ENCODE data around the gene ASGR1. TPM values are rescaled to one million over a fixed set of nuclear protein-coding genes. Genes with fewer than 3 reads are reported as not detected.

The ASGR1 gene
- total and polyA plus RNA-seq, 12 donors, result 0.32 to 1.2 (median 0.58) TPM; not detected in 2

GRCh38 chr17:7225711-7226331 is 46.7 kb upstream of the ASGR1 start:
- Histone ChIP-seq H3K27ac (peak overlapping the region in 5 of 10 donors; percentile 1 to 46 (median 20)), H3K4me3 (no peak overlapping the region), H3K4me1 (peaks cover 3 to 50% (median 25%) of the 10 kb centered on the region in 9 donors), H3K36me3 (peaks cover 0 to 100% (median 50%) of the 10 kb centered on the region in 9 donors), H3K9me3 (no peaks in the 10 kb centered on the region), H3K27me3 (no peaks in the 10 kb centered on the region)
- 75 to 77% methylated on average over 21 of the region's 21 CpGs for WGBS, 2 donors
- intact Hi-C loops (cut with DNase I), result no loop called here
- peak in 1 of 2 donors; percentile 30 for DNase-seq
- no peak for TF ChIP-seq CTCF (IDR thresholded peaks at IDR 0.05)
- ATAC-seq, result peak in 7 of 8 donors; percentile 4 to 66 (median 52)

- peak in 1 of 2 donors; percentile 4 for DNase-seq
- ATAC-seq, result no peak
Observed at GRCh38 chr17:7224661-7225111, 45.5 kb upstream of the ASGR1 start.

GRCh38 chr17:7224110-7224509 is 44.9 kb upstream of the ASGR1 start:
- peak overlapping the region in 3 of 10 donors; percentile 7 to 15 (median 13) for H3K27ac ChIP-seq
- TF ChIP-seq CTCF (IDR thresholded peaks at IDR 0.05), result no peak

More at GRCh38 chr17:7224661-7225111, 45.5 kb upstream of the ASGR1 start:
- H3K27me3 ChIP-seq, result no peaks in the 10 kb centered on the region
- peak overlapping the region in 3 of 10 donors; percentile 44 to 65 (median 46) for H3K27ac ChIP-seq
- peaks cover 0 to 90% (median 42%) of the 10 kb centered on the region in 9 donors for H3K36me3 ChIP-seq
- H3K9me3 ChIP-seq, result no peaks in the 10 kb centered on the region
- WGBS, 2 donors, result 52 to 62% methylated on average over 15 of the region's 15 CpGs
- no peak overlapping the region for H3K4me3 ChIP-seq
- TF ChIP-seq CTCF (IDR thresholded peaks at IDR 0.05), result no peak
- peaks cover 3 to 55% (median 30%) of the 10 kb centered on the region in 9 donors for H3K4me1 ChIP-seq
- intact Hi-C loops (cut with DNase I), result no loop called here

GRCh38 chr17:7223375-7223774 is 44.2 kb upstream of the ASGR1 start:
- WGBS, 2 donors, result 78 to 82% methylated on average over 4 of the region's 4 CpGs

More at GRCh38 chr17:7224110-7224509, 44.9 kb upstream of the ASGR1 start:
- DNase-seq (peak in 1 of 2 donors; percentile 3), ATAC-seq (no peak)
- WGBS, 2 donors, result 72 to 73% methylated on average over 10 of the region's 10 CpGs
- Histone ChIP-seq H3K36me3 (peaks cover 0 to 84% (median 38%) of the 10 kb centered on the region in 9 donors), H3K4me1 (peaks cover 6 to 60% (median 30%) of the 10 kb centered on the region in 9 donors), H3K4me3 (no peak overlapping the region), H3K9me3 (no peaks in the 10 kb centered on the region), H3K27me3 (no peaks in the 10 kb centered on the region)
- intact Hi-C loops (cut with DNase I), result no loop called here

More at GRCh38 chr17:7223375-7223774, 44.2 kb upstream of the ASGR1 start:
- Histone ChIP-seq H3K9me3 (no peaks in the 10 kb centered on the region), H3K27ac (peak overlapping the region in 2 of 10 donors; percentile 7 to 48), H3K36me3 (peaks cover 0 to 77% (median 33%) of the 10 kb centered on the region in 9 donors), H3K27me3 (no peaks in the 10 kb centered on the region), H3K4me3 (no peak overlapping the region), H3K4me1 (peaks cover 9 to 67% (median 37%) of the 10 kb centered on the region in 9 donors)
- no peak for TF ChIP-seq CTCF (IDR thresholded peaks at IDR 0.05)
- DNase-seq (no peak), ATAC-seq (no peak)
- intact Hi-C loops (cut with DNase I), result no loop called here

Measured in heart right ventricle (tissue), 16 donors.